ENCODE results near the gene AKR1A1.
A peak's percentile ranks its signal among the peaks of the same experiment; 100 is the strongest.

DNA sequence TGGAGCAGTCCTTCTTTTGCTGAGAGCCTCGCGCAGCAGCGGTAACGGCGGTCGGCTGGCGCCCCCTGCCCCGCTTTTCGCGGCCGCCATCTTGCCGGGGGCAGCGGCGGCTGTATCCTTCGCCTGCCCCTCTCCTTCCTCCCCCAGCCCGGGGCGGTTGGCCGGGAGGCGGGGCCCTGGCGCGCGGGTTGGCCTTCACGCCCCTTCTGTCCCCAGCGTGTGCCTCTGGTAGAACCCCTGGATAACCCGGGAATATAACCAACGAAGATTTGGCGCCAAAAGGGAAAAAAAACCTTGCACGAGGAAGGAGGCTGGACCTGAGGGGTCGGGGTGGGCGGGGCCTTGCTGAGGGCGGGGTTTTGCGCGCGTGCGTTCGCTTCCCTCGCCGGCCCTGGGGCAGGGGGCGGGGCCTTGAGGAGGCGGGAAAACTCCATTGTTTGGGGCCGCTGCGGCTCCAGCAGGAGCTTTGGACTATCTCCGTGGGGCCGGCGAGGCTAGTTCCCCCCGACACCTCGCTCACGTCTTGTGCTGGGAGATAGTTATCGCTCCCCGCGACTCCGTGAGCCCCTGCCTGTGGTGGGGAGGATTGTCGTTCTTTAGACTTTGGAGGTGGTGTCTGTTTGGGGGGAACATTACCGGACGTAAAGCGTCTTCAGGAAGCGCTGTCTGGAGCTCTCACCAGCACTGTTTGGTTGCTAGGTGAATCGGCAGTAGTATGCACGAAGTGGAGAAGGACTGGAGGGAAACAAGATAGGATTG is 33.9 kb downstream of the AKR1A1 start:
- TF ChIP-seq, protein P1, sequence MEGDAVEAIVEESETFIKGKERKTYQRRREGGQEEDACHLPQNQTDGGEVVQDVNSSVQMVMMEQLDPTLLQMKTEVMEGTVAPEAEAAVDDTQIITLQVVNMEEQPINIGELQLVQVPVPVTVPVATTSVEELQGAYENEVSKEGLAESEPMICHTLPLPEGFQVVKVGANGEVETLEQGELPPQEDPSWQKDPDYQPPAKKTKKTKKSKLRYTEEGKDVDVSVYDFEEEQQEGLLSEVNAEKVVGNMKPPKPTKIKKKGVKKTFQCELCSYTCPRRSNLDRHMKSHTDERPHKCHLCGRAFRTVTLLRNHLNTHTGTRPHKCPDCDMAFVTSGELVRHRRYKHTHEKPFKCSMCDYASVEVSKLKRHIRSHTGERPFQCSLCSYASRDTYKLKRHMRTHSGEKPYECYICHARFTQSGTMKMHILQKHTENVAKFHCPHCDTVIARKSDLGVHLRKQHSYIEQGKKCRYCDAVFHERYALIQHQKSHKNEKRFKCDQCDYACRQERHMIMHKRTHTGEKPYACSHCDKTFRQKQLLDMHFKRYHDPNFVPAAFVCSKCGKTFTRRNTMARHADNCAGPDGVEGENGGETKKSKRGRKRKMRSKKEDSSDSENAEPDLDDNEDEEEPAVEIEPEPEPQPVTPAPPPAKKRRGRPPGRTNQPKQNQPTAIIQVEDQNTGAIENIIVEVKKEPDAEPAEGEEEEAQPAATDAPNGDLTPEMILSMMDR (IDR thresholded peaks at IDR 0.05) = peak in 2 of 12 donors; percentile 7 to 8
- no peak for TF ChIP-seq POLR2A (IDR thresholded peaks at IDR 0.05)
